Astrocyte of the cerebellum (primary cell): ENCODE results near the gene KASH5.

Experiments
- DNase-seq: peaks from one replicate; pipeline ENCODE4 v3.0.0-alpha.2; 2011; ENCODE audit warnings: low read depth
- H3K4me3 ChIP-seq: 2 replicates; pipeline ENCODE4 v1.5.1; 2011; ENCODE audit warnings: mild to moderate bottlenecking, low read depth, low read length, moderate library complexity
- in situ Hi-C: cut with HindIII; loops from 2 replicates; pipeline ENCODE4 v1.10.0; 2017; ENCODE audit warnings: low sequenced_read_pairs
- TF ChIP-seq, protein P1 (sequence below): IDR thresholded peaks from 2 replicates; pipeline ENCODE4 v1.5.1; 2012; ENCODE audit warnings: low read length, low read depth, moderate library complexity, mild to moderate bottlenecking; ENCODE audit errors: missing control alignments

The KASH5 gene

DNA sequence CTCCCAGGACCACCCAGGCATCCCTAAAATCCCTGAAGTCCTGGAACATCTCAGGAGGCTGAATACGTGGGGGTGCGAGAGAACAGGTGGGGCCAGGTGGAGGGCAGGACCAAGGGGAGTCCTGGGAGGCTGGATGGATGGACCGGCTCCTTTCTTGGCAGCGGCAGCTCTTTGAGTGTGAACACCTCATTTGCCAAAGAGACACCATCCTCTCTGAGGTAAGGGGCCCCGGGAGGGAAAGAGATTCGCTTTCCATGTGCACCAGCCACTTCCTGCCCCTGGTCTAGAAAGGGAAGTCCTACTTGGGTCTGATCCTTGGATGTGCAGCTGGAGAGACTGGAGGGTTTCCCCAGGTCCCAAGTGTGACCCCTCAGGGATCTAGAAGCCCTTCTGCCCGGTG is 19.0 kb downstream of the KASH5 start:
- TF ChIP-seq, protein P1, sequence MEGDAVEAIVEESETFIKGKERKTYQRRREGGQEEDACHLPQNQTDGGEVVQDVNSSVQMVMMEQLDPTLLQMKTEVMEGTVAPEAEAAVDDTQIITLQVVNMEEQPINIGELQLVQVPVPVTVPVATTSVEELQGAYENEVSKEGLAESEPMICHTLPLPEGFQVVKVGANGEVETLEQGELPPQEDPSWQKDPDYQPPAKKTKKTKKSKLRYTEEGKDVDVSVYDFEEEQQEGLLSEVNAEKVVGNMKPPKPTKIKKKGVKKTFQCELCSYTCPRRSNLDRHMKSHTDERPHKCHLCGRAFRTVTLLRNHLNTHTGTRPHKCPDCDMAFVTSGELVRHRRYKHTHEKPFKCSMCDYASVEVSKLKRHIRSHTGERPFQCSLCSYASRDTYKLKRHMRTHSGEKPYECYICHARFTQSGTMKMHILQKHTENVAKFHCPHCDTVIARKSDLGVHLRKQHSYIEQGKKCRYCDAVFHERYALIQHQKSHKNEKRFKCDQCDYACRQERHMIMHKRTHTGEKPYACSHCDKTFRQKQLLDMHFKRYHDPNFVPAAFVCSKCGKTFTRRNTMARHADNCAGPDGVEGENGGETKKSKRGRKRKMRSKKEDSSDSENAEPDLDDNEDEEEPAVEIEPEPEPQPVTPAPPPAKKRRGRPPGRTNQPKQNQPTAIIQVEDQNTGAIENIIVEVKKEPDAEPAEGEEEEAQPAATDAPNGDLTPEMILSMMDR = no peak
- no peak overlapping the region for H3K4me3 ChIP-seq
- DNase-seq = no peak
- in situ Hi-C loops = no loop called here

DNA sequence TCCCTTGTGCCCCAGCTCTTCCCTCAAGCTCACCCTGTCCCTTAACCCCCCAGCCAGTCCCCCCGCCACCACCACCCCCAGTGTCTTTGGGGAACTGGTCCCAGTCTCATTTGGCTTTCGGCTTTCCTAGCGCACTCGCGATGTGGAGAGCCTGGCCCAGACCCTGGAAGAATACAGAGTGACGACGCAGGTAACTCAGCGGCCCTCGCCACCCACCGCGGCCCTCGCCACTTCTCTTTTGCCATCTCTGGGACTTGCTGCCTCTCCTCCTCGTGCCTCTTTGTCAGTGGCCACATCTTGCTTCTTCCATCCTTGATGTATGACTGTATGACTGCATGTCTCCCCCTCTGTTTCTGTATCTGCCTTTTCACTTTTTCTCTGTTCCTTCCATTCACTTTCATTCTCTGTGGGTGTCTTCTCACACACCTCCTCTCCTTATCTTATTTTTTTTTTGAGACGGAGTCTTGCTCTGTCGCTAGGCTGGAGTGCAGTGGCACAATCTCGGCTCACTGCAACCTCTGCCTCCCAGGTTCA is 19.5 kb downstream of the KASH5 start:
- in situ Hi-C loops = no loop called here
- no peak overlapping the region for H3K4me3 ChIP-seq
- TF ChIP-seq, protein P1 = no peak

DNA sequence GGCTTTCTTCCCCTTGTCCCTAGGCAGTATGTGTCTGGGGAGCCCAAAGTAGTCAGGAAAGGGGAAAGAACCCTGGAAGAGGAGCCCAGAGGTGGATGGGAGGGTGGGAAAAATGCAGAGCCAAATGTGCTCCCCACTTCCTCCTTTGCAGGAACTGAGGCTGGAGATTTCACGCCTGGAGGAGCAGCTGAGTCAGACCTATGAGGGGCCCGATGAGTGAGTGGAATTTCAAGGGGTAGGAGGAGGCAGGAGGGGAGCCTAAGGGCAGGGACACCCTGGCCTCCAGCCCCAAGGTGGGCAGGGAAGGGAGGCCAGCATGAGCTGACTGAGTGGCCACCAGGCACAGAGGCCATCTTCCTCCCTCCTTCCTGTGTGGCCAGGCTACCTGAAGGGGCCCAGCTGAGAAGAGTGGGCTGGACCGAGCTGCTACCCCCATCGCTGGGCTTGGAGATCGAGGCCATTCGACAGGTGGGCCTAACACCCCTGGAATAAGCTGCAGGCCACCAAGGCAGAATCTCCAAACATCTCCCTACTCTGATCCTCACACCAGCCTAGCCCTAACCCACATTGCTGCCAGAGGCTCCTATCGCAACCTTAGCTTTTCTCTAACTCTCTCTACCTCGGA is 20.9 kb downstream of the KASH5 start:
- TF ChIP-seq, protein P1 = no peak
- in situ Hi-C loops = no loop called here
- DNase-seq = no peak
- H3K4me3 ChIP-seq = no peak overlapping the region

More for the DNA sequence above, 19.5 kb downstream of the KASH5 start:
- DNase-seq = no peak

DNA sequence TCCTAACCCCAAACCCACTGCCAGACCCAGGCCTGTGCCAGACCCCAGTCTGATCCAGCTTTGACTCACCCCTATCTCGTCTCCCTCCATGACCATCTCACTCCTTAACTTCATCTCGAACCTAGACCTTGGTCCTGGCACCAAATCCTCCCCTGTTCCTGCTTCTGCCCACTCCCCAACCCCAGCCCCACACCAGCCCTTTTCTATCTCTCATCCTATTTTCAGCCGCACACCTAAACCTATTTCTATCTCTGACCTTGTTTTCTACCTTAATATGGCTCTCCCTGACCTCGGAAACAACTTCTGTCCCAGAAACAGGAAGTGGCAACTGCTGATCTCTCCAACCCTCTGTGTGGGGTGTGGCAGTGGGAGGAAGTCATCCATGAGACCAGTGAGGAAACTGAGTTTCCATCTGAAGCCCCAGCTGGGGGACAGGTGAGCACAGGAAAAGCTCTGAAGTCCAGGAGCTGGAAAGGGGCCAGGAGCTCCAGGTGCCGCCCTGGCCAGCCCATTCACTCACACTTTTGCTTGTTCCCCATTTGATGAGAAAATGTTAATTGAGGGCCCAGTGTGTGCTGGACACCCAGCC is 21.5 kb downstream of the KASH5 start:
- H3K4me3 ChIP-seq = no peak overlapping the region
- DNase-seq = no peak
- in situ Hi-C loops = no loop called here
- TF ChIP-seq, protein P1 = no peak

DNA sequence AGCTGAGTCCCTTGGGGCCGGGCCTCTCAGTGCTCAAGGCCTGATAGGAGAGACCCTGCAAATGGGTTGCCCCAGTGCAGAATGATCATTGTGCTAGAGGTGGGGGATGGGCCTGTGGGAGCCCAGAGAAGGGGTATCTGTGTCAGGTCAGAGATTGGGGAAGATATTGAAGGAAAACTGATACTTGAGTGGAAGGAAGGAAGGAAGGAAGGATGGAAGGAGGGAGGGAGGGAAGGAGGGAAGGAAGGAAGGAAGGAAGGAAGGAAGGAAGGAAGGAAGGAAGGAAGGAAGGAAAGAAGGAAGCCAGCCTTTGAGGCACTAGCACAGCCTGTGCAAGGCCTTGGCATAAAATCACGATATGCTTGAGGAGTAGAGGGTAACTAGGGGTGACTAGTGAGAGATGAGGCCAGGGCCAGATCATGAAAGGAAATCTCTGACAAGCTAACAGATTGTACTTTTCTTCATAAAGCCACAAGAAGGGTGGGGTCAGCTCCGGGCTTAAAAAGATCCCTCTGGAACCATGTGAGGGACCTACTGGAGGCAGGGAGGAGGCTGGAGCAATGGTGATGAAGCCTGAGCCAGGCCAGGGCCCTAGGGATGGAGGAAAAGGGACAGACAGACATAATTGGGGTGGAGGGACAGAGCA is 23.8 kb downstream of the KASH5 start:
- in situ Hi-C loops = no loop called here
- no peak overlapping the region for H3K4me3 ChIP-seq
- DNase-seq = no peak
- TF ChIP-seq, protein P1 = no peak

DNA sequence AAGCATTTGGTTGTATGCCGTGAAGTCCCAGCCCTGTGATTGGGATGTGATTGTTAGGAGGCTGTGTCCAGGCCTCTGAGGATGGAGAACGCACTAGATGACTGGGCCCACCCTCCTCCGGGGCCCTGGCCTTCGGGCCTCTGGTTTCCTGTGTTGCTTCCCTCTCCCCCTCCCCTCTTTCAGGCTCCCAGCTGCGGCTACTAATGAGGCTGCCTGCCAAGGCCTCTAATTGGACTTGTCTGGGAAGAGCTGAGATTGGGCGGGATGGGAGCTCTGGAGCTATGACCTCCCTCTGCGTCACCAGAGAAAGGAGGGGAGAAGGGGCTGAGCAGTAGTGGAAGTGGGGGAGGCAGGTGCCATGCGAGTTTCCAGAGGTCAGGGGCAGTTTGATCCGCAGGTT is 25.3 kb downstream of the KASH5 start:
- DNase-seq = no peak
- in situ Hi-C loops = no loop called here
- H3K4me3 ChIP-seq = no peak overlapping the region
- TF ChIP-seq, protein P1 = no peak
